Measurements from ENCODE around the gene OR9Q1.

- TF ChIP-seq POLR2A (IDR thresholded peaks at IDR 0.05) (no peak), CTCF (IDR thresholded peaks at IDR 0.05 in 4 of 5, conservative IDR thresholded peaks at IDR 0.05 in 1 of 5) (no peak)
Measured at GRCh38 chr11:58024601-58025091, 965 bp downstream of the OR9Q1 start.

All from gastrocnemius medialis (tissue), 4 donors.